NB4 (cell line): ENCODE measurements around the gene KCNK13.

ENCODE experiments used
- CTCF ChIP-seq: IDR thresholded peaks from one replicate; pipeline ENCODE4 v1.5.1; 2012; ENCODE audit warnings: low read depth, low read length
- MYC ChIP-seq: IDR thresholded peaks from 2 replicates; pipeline ENCODE4 v1.6.1; 2011; ENCODE audit warnings: low read depth, low read length
- POLR2A ChIP-seq: IDR thresholded peaks from 2 replicates; pipeline ENCODE4 v1.6.1; 2011; ENCODE audit warnings: mild to moderate bottlenecking; ENCODE audit not compliant: insufficient read length; ENCODE audit errors: extremely low read depth

DNA sequence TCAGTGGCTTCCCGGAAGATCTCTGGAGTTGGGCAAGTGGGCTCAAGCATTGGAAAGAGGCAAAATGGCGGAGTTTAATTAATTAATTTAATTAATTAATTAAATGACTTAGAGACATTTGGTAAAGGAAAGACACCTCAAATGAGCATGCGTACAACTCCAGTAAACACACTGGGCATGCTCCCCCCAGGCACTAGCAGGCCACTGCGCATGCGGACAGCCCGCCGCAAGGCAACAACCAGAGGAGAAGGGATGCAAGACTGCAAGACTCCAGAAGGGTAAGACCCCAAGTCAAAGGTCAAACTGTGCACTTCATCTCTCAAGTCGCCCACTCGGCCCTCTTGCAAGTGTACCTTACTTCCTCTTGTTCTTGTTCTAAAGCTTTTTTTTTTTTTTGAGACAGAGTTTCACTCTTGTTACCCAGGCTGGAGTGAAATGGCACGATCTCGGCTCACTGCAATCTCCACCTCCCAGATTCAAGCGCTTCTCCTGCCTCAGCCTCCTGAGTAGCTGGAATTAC lies 136.8 kb downstream of the KCNK13 start:
- TF ChIP-seq CTCF (no peak), POLR2A (no peak), MYC (no peak)
